Type B pancreatic cell (in vitro differentiated cells): ENCODE results near the gene BICDL2. TPM values are rescaled to one million over a fixed set of nuclear protein-coding genes. Genes with fewer than 3 reads are reported as not detected.

Experiments used
- DNase-seq: peaks from one replicate; pipeline ENCODE4 v3.0.0; 2021; ENCODE audit warnings: mixed read lengths; ENCODE audit not compliant: unreplicated experiment; ENCODE audit errors: extremely low spot score
- H3K27ac Mint-ChIP-seq: 2 replicates; pipeline ENCODE4 v1.8.0; 2021; ENCODE audit warnings: mild to moderate bottlenecking, mixed read lengths
- H3K27me3 Mint-ChIP-seq: 2 replicates; pipeline ENCODE4 v1.8.0; 2021; ENCODE audit warnings: mixed read lengths
- H3K36me3 Mint-ChIP-seq: 2 replicates; pipeline ENCODE4 v1.8.0; 2021; ENCODE audit warnings: mixed read lengths
- H3K4me1 Mint-ChIP-seq: one replicate; pipeline ENCODE4 v1.8.0; 2021; ENCODE audit warnings: mixed read lengths; ENCODE audit not compliant: unreplicated experiment
- H3K4me3 Mint-ChIP-seq: 2 replicates; pipeline ENCODE4 v1.8.0; 2021; ENCODE audit warnings: mild to moderate bottlenecking, mixed read lengths
- H3K9me3 Mint-ChIP-seq: 2 replicates; pipeline ENCODE4 v1.8.0; 2021; ENCODE audit warnings: mixed read lengths
- total RNA-seq: library from RNA; stranded (reverse); gene quantifications from 2 replicates; pipeline ENCODE4 v1.2.1, GENCODE V29; 2021; ENCODE audit warnings: low replicate concordance
- TF ChIP-seq, protein P1 (sequence below): fragments of 200-600 bp; sonication (generic); conservative IDR thresholded peaks from 2 replicates; pipeline ENCODE4 v1.5.0; 2021; ENCODE audit warnings: antibody characterized with exemption, mild to moderate bottlenecking

BICDL2 gene
- total RNA-seq, 1 donor from 2014 or later = 15.2 TPM

DNA sequence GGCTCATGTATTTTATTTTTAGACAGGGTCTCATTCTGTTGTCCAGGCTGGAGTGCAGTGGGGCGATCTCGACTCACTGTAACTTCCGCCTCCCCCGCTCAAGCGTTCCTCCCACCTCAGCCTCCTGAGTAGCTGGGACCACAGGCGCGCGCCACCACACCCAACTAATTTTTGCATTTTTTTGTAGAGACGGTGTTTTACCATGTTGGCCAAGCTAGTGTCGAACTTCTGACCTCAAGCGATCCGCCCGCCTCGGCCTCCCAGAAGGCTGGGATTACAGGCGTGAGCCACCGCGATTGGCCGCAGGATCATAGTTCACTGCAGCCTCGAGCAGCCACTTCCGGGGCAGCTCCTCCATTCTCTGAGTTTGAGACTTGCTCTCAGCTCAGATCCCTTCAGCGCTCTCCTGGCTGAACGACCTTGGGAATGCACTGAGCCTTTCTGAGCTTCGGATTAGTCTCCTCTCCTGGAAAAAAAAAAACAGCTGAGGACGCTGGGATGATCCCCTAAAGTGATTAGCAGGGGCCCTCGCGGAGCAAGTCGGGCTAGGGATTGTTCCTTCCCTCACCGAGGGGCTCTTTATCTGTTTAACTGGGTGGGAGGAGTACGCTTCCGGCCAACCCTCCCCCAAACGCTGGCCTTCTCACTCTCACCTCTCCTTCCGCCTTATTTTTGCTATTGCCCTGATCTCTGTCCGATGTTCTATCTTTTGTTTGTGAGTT is 55.4 kb downstream of the BICDL2 start:
- peak overlapping the region; percentile 80 for H3K4me3 Mint-ChIP-seq
- H3K36me3 Mint-ChIP-seq = no peaks in the 10 kb centered on the region
- DNase-seq = no peak
- H3K27ac Mint-ChIP-seq = peak overlapping the region; percentile 73
- H3K27me3 Mint-ChIP-seq = no peaks in the 10 kb centered on the region
- TF ChIP-seq, protein P1, sequence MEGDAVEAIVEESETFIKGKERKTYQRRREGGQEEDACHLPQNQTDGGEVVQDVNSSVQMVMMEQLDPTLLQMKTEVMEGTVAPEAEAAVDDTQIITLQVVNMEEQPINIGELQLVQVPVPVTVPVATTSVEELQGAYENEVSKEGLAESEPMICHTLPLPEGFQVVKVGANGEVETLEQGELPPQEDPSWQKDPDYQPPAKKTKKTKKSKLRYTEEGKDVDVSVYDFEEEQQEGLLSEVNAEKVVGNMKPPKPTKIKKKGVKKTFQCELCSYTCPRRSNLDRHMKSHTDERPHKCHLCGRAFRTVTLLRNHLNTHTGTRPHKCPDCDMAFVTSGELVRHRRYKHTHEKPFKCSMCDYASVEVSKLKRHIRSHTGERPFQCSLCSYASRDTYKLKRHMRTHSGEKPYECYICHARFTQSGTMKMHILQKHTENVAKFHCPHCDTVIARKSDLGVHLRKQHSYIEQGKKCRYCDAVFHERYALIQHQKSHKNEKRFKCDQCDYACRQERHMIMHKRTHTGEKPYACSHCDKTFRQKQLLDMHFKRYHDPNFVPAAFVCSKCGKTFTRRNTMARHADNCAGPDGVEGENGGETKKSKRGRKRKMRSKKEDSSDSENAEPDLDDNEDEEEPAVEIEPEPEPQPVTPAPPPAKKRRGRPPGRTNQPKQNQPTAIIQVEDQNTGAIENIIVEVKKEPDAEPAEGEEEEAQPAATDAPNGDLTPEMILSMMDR = no peak
- peaks cover 12% of the 10 kb centered on the region for H3K4me1 Mint-ChIP-seq
- no peaks in the 10 kb centered on the region for H3K9me3 Mint-ChIP-seq

DNA sequence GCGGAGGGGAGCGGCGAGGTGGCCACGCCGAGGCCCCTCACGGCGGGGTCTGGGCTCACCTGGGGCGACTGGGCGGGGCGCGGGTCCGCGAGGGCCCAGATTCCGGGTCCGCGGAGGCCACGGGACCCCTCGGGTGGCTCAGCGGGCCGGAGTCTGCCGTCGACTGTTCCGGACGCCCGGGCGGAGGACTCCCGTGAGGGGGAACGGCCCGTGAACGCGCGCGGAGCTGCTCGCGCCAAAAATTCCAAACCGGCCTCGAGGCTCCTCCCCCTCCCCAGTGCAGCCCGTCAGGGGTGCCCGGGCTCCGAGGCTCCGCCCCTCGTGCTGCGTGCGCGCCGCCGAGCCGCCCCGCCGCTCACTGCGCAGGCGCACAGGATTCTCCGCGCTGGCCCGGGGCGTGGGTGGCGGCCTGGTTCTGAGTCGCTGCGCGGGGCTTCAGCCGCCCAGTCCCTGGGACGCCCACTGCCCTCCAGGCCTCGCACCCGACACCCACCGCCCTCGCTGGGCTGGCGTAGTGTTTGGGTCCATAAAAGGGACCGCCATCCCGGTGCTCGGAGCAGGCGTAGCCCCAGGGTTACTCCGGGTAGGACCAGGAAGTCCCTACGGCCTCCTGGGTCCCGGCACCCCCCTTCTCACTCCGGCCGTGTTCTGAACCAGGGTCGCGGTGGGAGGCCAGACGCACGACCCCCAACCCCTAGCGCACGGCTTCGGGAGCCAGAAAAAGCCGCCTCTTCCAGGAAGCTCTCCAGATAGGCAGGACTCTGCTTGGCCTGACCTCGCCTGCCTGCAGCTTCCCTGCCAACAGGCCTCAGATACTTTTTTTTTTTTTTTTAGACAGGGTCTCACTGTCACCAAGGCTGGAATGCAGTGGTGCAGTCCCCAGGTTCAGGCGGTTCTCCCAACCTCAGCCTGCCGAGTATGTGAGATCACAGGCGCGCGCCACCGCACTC is 56.2 kb downstream of the BICDL2 start, which contains the start of gene PKMYT1:
Gene PKMYT1 (minus strand): TSS at position 220 of the 950 bp plus-strand sequence. CDS start 789 bp downstream, outside the sequence.
- Mint-ChIP-seq H3K27ac (peak within 1 kb of the TSS; percentile 73), H3K27me3 (no peaks in the 10 kb centered on the region), H3K36me3 (no peaks in the 10 kb centered on the region), H3K4me1 (peaks cover 12% of the 10 kb centered on the region), H3K4me3 (peak within 1 kb of the TSS; percentile 87), H3K9me3 (no peaks in the 10 kb centered on the region)
- DNase-seq = peak; percentile 96
- TF ChIP-seq, protein P1 = no peak

DNA sequence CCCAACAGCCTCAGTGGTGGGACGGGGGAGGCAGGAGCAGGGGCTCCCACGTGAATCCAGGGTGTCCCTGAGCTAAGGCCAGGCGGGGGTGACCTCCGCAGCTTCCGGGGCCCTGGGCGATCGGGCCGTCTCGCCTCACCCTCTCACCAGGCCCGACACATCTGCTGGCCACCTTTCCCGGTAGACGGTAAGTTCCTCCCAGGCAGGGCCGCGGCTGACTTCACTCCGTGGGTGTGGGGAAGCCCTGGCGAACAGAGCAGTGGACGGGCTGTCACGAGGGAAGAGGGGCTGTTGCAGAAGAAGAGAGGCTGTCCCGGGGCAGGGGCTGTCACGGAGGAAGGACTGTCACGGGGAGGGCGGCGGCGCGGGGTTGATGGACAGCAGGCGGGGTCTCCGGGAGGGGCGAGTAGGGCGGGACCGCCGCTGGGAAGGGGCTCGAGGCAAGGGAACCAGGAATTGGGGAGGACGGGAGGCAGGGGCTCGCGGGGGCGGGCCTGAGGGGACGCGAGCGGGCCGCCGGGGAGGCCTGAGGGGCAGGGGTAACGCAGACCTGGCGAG is 57.0 kb downstream of the BICDL2 start:
- no peak for DNase-seq
- H3K27me3 Mint-ChIP-seq = no peaks in the 10 kb centered on the region
- H3K36me3 Mint-ChIP-seq = no peaks in the 10 kb centered on the region
- H3K9me3 Mint-ChIP-seq = no peaks in the 10 kb centered on the region
- H3K4me1 Mint-ChIP-seq = peaks cover 12% of the 10 kb centered on the region
- peak overlapping the region; percentile 87 for H3K4me3 Mint-ChIP-seq
- no peak overlapping the region for H3K27ac Mint-ChIP-seq
- TF ChIP-seq, protein P1 = no peak

Other genes with a start within 250 kb of the BICDL2 start
- gene PRSS33, start 249.4 kb downstream of the BICDL2 start, total RNA-seq = 0.39 and 2.4 TPM in 2 replicates
- not detected in 2 replicates for gene PRSS41, start 238.5 kb downstream of the BICDL2 start, total RNA-seq
- gene PRSS21, start 219.7 kb downstream of the BICDL2 start, total RNA-seq = not detected in 2 replicates
- 1.5 and 1.7 TPM in 2 replicates for gene ZG16B, start 206.6 kb downstream of the BICDL2 start, total RNA-seq
- 42.5 and 56.8 TPM in 2 replicates for gene PRSS22, start 178.8 kb downstream of the BICDL2 start, total RNA-seq
- 43.1 and 45.9 TPM in 2 replicates for gene FLYWCH2, start 153.7 kb downstream of the BICDL2 start, total RNA-seq
- 17.8 and 28.6 TPM in 2 replicates for gene FLYWCH1, start 125.0 kb downstream of the BICDL2 start, total RNA-seq
- 4.5 and 7.7 TPM in 2 replicates for gene KREMEN2, start 72.7 kb downstream of the BICDL2 start, total RNA-seq
- gene PAQR4, start 67.6 kb downstream of the BICDL2 start, total RNA-seq = 18.1 and 23.8 TPM in 2 replicates
- gene PKMYT1, start 56.5 kb downstream of the BICDL2 start, total RNA-seq = 25.1 and 42.3 TPM in 2 replicates
- 0.99 and 3.4 TPM in 2 replicates for gene CLDN9, start 24.0 kb downstream of the BICDL2 start, total RNA-seq
- 98.9 and 243 TPM in 2 replicates for gene CLDN6, start 18.8 kb downstream of the BICDL2 start, total RNA-seq
- gene TNFRSF12A, start 16.6 kb downstream of the BICDL2 start, total RNA-seq = 24.0 and 55.5 TPM in 2 replicates
- gene HCFC1R1, start 13.0 kb downstream of the BICDL2 start, total RNA-seq = 34.8 and 49.4 TPM in 2 replicates
- gene THOC6, start 12.9 kb downstream of the BICDL2 start, total RNA-seq = 40.1 and 50.7 TPM in 2 replicates
- gene MMP25, start 9.6 kb upstream of the BICDL2 start, total RNA-seq = 0.14 TPM in 2 replicates
- gene IL32, start 28.7 kb upstream of the BICDL2 start, total RNA-seq = 12.7 and 44.1 TPM in 2 replicates
- not detected in 2 replicates for gene ZSCAN10, start 62.4 kb upstream of the BICDL2 start, total RNA-seq
- 15.0 and 18.2 TPM in 2 replicates for gene ZNF205, start 75.6 kb upstream of the BICDL2 start, total RNA-seq
- 11.6 and 13.3 TPM in 2 replicates for gene ZNF213, start 98.1 kb upstream of the BICDL2 start, total RNA-seq
- 0.34 TPM in 1 of 2 replicates, not detected in the other for gene OR1F1, start 151.3 kb upstream of the BICDL2 start, total RNA-seq
- 10.5 and 12.4 TPM in 2 replicates for gene ZNF200, start 198.2 kb upstream of the BICDL2 start, total RNA-seq
- 0.19 TPM in 1 of 2 replicates, not detected in the other for gene MEFV, start 219.7 kb upstream of the BICDL2 start, total RNA-seq
- gene ZNF263, start 246.5 kb upstream of the BICDL2 start, total RNA-seq = 27.7 and 38.6 TPM in 2 replicates